Stimulated activated CD4-positive, alpha-beta T cell treated with anti-CD3 and anti-CD28 coated beads, Interleukin-12 subunit alpha, Interleukin-12 subunit beta, amount 100 ng/mL, for 48 hours (primary cell): Measurements from ENCODE around the gene ADRA2B.
A peak's percentile ranks its signal among the peaks of the same experiment; 100 is the strongest.
"Not testable (repeated sequence)": the region's sequence is repeated elsewhere in the genome, so short reads cannot be mapped to it uniquely, and the experiment has no call there.

ENCODE experiments used
- DNase-seq, 3 donors: peaks; one replicate each; pipeline ENCODE4 v3.0.0-alpha.2; 2020; ENCODE audit warnings: low read depth in 2 of 3, low spot score in 1 of 3

Gene ADRA2B

DNA sequence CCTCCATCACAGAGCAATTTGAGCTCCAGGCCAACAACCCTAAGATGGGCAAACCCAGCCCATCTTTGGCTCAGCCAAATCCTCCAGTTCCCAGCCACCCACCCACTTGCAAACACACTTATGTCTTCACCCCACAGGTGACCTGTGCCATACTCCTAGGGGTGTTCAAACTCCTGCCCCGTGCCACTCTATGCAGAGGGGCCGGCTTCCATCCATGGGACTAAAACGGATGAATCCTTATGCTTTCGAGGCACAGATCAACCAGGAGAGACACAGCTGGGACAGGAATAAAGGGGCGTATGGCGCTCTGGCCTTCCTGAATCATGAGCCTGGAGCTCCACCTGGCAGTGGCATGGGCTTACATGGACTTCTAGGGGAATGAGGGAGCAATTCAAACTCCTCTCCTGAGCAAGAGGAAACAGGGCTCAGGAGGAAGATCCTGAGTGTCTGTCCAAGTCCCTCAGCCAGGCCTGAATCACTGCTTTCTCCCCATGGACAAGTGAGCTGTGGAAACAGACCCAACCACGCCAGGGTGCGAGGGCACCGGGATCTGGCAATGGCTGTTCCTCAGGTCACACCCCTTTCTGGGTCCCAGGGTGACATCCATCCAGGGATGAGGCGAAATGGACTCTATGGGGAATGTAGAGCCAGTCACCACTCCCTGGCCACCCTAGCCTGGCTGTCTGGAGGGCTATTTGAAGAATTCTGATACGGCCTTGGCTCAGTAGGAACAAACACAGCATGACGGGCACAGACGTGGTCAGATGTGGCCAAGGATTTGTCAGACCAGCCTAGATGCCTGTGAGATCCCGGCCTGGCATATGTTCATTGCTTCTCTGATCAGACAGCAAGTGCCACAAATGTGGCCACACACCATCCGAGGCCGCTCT is 45.0 kb downstream of the ADRA2B start:
- DNase-seq: not testable (repeated sequence)

DNA sequence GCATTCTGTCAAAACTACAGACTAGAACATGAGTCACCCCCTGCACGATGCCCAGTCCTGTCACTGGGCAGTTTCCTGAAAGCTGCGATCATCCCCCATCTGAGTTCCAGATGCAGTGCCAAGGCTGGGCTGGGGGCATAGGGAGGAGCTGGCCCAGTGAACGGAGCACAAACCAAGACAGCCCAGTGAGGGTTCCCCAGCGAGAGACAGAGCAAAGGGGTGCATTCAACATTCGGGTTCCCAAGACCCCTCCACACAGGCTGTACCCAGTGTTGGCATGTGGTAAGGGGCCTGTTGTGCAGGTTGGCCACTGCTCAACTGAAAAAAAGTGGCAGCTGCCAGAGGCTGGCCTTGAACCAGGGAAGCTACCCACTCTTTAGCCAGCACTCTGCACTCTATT is 46.0 kb downstream of the ADRA2B start:
- DNase-seq: not testable (repeated sequence)

DNA sequence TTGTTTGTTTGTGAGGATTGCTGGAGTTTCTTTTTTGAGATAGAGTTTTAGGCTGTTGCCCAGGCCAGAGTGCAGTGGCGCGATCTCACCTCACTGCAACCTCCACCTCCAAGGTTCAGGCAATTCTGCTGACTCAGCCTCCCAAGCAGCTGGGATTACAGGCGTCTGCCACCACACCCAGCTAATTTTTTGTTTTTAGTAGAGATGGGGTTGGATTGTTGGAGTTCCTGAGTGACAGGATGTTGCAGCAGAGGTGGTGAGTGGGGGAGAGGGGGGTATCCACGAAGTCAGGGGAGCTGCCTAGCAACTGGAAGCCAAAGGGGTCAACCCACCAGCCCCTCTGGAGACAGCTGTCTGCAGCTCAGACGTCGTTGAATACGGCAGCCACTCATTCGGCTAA is 46.5 kb downstream of the ADRA2B start:
- DNase-seq: not testable (repeated sequence)

DNA sequence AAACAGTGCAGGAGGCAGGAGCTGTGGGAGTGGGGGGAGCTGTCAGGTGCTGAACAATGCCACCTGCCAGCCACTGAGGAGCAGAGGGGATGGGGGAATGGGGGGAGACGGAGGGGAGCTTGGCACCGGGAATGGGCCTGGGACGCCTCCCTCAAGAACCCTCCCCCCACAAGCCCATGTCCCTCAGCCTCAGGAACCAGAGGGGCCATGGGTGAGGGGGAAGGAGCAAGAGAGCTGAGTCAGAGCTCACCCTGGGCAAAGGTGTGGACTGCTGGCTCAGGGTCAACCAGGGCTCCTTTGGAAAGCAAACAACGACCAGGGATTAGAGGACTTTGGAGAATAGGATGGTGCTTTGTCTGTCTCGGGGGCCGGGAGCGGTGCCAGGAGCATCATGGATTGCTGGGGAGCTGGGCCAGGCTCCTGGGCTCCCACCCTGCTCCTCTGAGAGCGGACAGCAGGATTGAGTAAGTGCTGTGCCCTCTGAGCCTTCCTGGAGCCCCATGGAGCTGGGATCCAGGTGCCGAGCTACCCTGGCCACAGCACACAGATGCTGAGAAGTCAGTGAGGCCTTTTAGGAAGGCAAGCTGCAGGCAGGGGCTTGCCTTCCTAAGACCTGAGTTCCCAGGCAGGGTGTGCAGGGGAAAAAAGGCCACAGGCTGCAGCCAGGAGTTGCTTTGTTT is 48.3 kb downstream of the ADRA2B start:
- DNase-seq: not testable (repeated sequence)

DNA sequence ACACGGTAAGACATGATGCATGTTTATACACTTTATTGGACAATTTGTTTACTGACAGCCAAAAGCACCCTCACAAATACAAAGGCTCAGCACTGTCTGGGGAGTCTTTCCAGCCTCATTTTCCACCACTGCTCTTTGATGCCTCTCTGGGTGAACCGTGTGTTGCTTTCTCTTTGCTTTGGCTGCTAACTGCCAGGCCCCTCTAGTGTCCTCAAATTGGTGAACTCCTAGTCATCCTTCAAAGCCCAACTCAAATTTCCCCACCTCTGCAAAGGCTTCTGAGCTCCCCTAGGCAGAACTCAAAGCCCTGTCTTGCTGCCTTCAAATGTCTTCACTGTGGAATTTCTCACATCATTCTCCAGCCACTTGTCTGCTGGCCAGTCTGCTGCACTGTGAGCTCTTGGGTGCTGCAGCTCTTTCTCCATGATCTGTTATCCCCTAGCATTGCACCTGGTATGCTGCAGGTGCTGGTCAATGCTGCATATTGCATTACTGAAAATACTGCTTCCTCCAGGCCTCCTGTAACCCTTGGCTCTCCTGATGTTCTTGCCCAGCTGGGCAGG is 49.2 kb downstream of the ADRA2B start:
- DNase-seq: not testable (repeated sequence)

DNA sequence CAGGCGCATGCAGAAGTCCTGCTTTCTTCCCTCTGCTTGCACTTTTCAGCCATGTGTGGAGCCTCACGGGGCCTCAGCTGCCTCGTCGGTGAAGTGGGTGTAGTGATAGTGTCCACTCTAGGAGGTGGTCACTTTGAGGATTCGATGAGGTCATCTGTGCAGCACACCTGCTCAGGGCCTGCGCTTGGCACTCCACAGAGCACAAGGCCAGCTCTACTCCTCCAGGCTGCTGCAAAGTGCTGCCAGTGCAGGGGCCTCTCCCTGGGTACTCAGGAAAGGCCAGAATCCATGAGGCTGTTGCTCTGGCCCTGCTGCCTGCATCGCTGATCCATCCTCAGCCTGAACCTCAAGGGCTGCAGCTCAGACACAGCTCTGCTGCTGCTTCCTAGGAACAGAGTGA is 49.9 kb downstream of the ADRA2B start:
- not testable (repeated sequence) for DNase-seq

DNA sequence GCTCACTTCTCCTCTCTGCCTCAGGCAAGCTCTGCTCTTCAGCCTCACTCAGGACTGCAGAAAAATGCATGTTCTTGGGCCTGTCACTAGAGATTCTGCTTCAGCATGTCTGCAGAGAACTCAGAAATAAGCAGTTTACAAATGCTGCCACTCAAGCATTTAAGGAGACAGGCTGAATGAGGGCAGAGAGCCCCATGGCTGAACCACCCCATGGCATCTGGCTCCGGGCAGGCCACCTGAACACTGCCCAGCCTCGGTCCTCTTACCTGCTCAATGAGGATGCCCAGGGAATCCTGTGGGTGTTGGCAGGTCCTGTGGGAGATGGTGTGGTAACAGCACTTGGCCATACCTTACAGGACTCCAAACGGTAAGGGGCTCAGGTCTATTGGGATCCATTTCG is 50.4 kb downstream of the ADRA2B start:
- not testable (repeated sequence) for DNase-seq

DNA sequence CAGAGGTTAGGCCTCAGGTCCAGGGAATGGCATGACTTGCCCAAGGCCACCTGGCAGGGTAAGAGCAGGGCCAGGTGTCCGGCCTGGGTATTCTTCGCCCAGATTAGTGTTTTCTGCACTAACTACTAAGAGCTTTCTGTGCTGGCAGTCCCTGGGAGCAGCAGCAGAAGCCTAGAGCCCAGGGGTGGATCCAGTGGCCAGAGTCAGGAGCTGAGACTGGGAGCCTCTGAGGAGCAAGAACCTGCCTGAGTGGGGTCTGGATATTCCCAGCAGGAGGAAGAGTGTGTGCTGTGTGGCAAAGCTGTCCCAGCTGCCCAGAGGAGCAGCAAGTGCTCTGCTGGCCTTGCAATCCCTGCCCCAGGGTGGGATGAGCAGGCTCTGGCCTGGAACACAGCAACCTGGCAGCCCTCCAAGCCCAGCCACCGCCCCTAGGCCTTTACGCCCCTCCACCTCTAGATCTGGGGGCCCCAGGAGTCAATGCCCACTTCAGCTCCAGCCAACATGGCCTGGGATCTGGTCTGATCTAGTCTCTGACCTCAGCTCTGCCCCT is 50.9 kb downstream of the ADRA2B start:
- DNase-seq: no peak

DNA sequence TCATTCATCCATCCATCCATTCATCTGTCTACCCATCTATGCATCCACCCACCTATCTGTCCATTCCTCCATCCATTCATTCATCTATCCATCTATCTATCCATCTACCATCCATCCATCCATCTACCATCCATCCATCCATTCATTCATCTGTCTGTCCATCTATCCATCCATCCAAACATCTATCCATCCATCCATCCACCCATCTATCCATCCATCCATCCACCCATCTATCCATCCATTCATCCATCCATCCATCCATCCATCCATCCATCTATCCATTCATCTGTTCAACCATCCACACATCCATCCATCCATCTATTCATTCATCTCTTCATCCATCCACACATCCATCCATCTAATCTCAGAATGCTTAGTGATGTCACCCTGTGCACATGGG is 51.6 kb downstream of the ADRA2B start:
- DNase-seq: not testable (repeated sequence)

DNA sequence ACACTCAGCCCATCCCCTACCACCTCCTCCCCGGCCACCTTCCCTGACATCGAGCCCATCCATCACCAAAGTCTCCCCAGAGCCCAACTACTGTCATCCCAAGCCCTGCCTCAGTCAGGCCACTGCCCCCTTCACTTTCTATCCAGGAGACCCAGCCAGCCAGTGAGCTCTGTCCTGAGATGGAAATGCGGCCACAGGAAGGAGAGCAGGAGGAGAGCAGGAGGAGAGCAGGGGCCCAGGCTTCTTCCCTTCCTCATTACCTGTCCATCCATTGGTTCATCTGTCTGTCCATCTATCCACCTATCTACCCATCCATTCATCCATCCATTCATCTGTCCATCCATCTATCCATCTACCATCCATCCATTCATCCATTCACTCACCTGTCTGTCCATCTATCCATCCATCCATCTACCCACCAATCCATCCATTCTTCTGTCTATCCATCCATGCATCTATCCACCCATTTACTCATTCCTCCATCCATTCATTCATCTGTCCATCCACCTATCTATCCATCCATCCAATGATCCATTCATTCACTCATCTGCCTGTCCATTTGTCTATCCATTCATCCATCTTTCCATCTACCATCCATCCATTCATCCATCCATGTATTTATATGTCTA is 52.2 kb downstream of the ADRA2B start:
- DNase-seq: not testable (repeated sequence)

DNA sequence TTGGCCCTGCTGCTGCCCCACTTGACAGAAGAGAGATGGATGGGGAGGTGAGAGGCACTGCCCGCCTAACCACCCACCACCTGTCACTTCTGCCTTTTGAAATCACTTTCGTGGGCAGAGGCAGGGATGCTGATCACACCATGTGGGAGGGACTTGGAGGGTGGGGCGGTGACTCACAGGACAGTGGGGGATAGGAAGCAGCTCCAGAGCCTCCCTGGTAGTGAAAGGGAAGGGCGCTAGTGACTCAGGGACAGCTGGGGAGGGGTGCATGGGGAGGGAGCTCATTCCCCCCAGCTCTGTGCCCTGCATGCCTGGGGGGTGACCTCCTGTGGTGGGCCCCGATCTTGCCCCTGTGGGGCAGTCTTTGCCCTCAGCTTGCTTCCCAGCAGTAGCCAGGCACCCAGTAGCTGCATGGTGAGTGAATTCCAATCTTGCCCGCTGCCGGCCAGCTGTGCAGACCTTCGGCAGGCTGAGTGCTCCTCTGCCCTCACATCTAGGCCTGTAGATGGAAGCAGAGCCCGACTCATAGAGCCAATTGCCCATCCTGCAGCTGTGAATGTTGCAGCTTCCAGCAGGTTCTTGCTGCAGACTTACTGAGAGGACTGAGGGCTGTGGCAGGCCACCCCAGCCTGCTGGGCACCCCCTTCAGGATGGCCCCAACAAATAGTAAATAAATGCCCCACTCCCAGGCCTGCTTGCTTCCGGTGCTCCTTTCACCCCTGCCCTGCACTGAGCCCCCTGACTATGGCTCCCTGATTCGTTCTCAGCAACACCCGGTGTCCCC is 53.1 kb downstream of the ADRA2B start:
- peak in 2 of 3 donors; percentile 14 to 24 for DNase-seq
